GM23338 (cell line): ENCODE measurements around the gene IL12RB1. TPM values are rescaled to one million over a fixed set of nuclear protein-coding genes. Genes with fewer than 3 reads are reported as not detected.
A peak's percentile ranks its signal among the peaks of the same experiment; 100 is the strongest.

ENCODE experiments used
- ATAC-seq: fragments of 200-7000 bp; cut with Tn5 transposase; 3 replicates; pipeline ENCODE4 v1.9.1; 2020
- DNase-seq: peaks from one replicate; pipeline ENCODE4 v3.0.0-alpha.2; 2015; ENCODE audit warnings: low spot score
- H2AFZ ChIP-seq: fragments of 200-600 bp; sonication (generic); 2 replicates; pipeline ENCODE4 v1.8.0; 2016; ENCODE audit warnings: antibody characterized with exemption, mild to moderate bottlenecking, moderate library complexity
- H3F3A ChIP-seq: fragments of 200-600 bp; sonication (generic); replicated peaks from 2 replicates; pipeline ENCODE4 v1.8.0; 2017; ENCODE audit warnings: antibody characterized with exemption, mixed run types, low read depth
- H3K27ac ChIP-seq: fragments of 200-600 bp; sonication (generic); 2 replicates; pipeline ENCODE4 v1.6.1; 2016; ENCODE audit warnings: low read depth
- H3K27me3 ChIP-seq: fragments of 200-600 bp; sonication (generic); 2 replicates; pipeline ENCODE4 v1.8.0; 2016; ENCODE audit warnings: mild to moderate bottlenecking, mixed run types, moderate library complexity; ENCODE audit not compliant: insufficient read depth
- H3K36me3 ChIP-seq: fragments of 200-600 bp; sonication (generic); 2 replicates; pipeline ENCODE4 v1.8.0; 2016; ENCODE audit warnings: mild to moderate bottlenecking; ENCODE audit not compliant: insufficient read depth
- H3K4me1 ChIP-seq: fragments of 200-600 bp; sonication (generic); 2 replicates; pipeline ENCODE4 v1.8.0; 2016; ENCODE audit warnings: mild to moderate bottlenecking, moderate library complexity; ENCODE audit not compliant: insufficient read depth
- H3K4me2 ChIP-seq: fragments of 200-600 bp; sonication (generic); 2 replicates; pipeline ENCODE4 v1.7.1; 2017; ENCODE audit warnings: mixed run types
- H3K4me3 ChIP-seq: fragments of 200-600 bp; sonication (generic); 2 replicates; pipeline ENCODE4 v1.6.1; 2016; ENCODE audit warnings: mixed run types
- H3K79me2 ChIP-seq: fragments of 200-600 bp; sonication (generic); replicated peaks from 2 replicates; pipeline ENCODE4 v1.8.0; 2017; ENCODE audit warnings: mild to moderate bottlenecking; ENCODE audit not compliant: insufficient read depth
- H3K9me2 ChIP-seq: fragments of 200-600 bp; sonication (generic); 2 replicates; pipeline ENCODE4 v1.8.0; 2017; ENCODE audit not compliant: insufficient read depth
- H4K20me1 ChIP-seq: fragments of 200-600 bp; sonication (generic); replicated peaks from 2 replicates; pipeline ENCODE4 v1.8.0; 2017; ENCODE audit warnings: mild to moderate bottlenecking; ENCODE audit not compliant: insufficient read depth
- H3K27ac Mint-ChIP-seq: 2 replicates; pipeline ENCODE4 v1.8.0; 2020; ENCODE audit warnings: inconsistent platforms, mild to moderate bottlenecking, moderate library complexity, mixed read lengths
- H3K27me3 Mint-ChIP-seq: 3 replicates; pipeline ENCODE4 v1.8.0; 2022; ENCODE audit warnings: low read depth, mild to moderate bottlenecking, moderate library complexity, mixed read lengths, inconsistent platforms; ENCODE audit not compliant: insufficient read depth, poor library complexity
- H3K36me3 Mint-ChIP-seq: 3 replicates; pipeline ENCODE4 v1.8.0; 2021; ENCODE audit warnings: low read depth, mild to moderate bottlenecking, inconsistent platforms, moderate library complexity, mixed read lengths
- H3K4me1 Mint-ChIP-seq: 3 replicates; pipeline ENCODE4 v1.8.0; 2020; ENCODE audit warnings: mild to moderate bottlenecking, inconsistent platforms, mixed read lengths
- H3K4me3 Mint-ChIP-seq: 3 replicates; pipeline ENCODE4 v1.8.0; 2021; ENCODE audit warnings: moderate library complexity, mild to moderate bottlenecking, inconsistent platforms, mixed read lengths
- H3K9me3 Mint-ChIP-seq: 3 replicates; pipeline ENCODE4 v1.8.0; 2020; ENCODE audit warnings: moderate library complexity, mild to moderate bottlenecking, inconsistent platforms, mixed read lengths
- CREB1 ChIP-seq: fragments of 250-450 bp; sonication (Bioruptor Pico); IDR thresholded peaks from 2 replicates; pipeline ENCODE4 v1.5.0; 2020; ENCODE audit warnings: low read depth, mild to moderate bottlenecking, moderate library complexity
- EZH2 ChIP-seq: fragments of 200-600 bp; sonication (generic); IDR thresholded peaks from one replicate; pipeline ENCODE4 v1.8.0; 2017; ENCODE audit warnings: antibody characterized with exemption, mild to moderate bottlenecking, low read depth; ENCODE audit not compliant: unreplicated experiment
- EZH2phosphoT487 ChIP-seq: fragments of 200-600 bp; sonication (generic); IDR thresholded peaks from one replicate; pipeline ENCODE4 v1.8.1; 2018; ENCODE audit warnings: antibody characterized with exemption; ENCODE audit not compliant: unreplicated experiment
- NANOG ChIP-seq: IDR thresholded peaks from 2 replicates; pipeline ENCODE4 v1.6.1; 2016; ENCODE audit warnings: antibody characterized with exemption, borderline replicate concordance
- POLR2AphosphoS5 ChIP-seq: IDR thresholded peaks from 2 replicates; pipeline ENCODE4 v1.6.1; 2016; ENCODE audit warnings: antibody characterized with exemption, low read depth
- STAT1 ChIP-seq: IDR thresholded peaks from one replicate; pipeline ENCODE4 v1.6.1; 2016; ENCODE audit warnings: antibody characterized with exemption; ENCODE audit not compliant: unreplicated experiment
- ZNF114 ChIP-seq: fragments of 250-450 bp; sonication (Bioruptor Pico); IDR thresholded peaks from 2 replicates; pipeline ENCODE4 v1.5.0; 2020; ENCODE audit warnings: mild to moderate bottlenecking, moderate library complexity
- ZNF331 ChIP-seq: fragments of 250-450 bp; sonication (Bioruptor Pico); IDR thresholded peaks from 2 replicates; pipeline ENCODE4 v1.5.0; 2020; ENCODE audit warnings: low read depth, mild to moderate bottlenecking, moderate library complexity
- polyA plus RNA-seq: library from polyadenylated mRNA; unstranded; fragments of >200 nt; fragmentation: Nextera tagmentation; extraction: Ambion mirVana; gene quantifications from 2 replicates; pipeline ENCODE4 v1.2.1, GENCODE V29; 2016
- total RNA-seq: library from RNA; depleted of rRNA; stranded (reverse); fragments of >200 nt; shearing (Covaris generic); gene quantifications from 2 replicates; pipeline ENCODE4 v1.2.3, GENCODE V29; 2014
- TF ChIP-seq, protein P1 (sequence below): IDR thresholded peaks from 2 replicates; pipeline ENCODE4 v1.6.1; 2016; ENCODE audit warnings: antibody characterized with exemption
- TF ChIP-seq, protein P2 (sequence below): IDR thresholded peaks from one replicate; pipeline ENCODE4 v1.6.1; 2018; ENCODE audit warnings: antibody characterized with exemption; ENCODE audit not compliant: unreplicated experiment
- TF ChIP-seq, protein P3 (sequence below): fragments of 250-450 bp; sonication (Bioruptor Pico); IDR thresholded peaks from 2 replicates; pipeline ENCODE4 v1.5.0; 2020; ENCODE audit warnings: mild to moderate bottlenecking, moderate library complexity

The IL12RB1 gene
- total and polyA plus RNA-seq, 2 experiments from 2014 or later: not detected

DNA sequence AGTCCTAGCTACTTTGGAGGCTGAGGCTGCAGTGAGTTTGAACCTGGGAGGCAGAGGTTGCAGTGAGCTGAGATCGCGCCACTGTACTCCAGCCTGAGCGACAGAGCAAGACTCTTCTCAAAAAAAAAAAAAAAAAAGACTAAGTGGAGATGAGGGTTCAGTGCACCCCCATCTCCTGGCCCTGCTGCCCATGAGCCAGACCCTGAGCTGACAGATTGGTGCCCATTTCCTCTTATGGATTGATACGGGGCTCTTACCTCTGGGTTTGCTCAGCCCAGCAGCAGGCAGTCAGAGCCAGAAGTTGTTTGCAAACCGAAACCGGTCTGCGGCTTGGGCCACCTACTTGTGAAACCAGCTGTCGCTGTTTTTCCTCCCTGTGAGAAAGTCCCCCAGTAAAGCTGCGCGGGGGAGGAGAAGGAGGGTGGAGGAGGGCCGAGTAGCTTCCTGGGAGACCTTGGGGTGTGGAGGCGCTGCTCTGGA is 41.9 kb downstream of the IL12RB1 start:
- Histone ChIP-seq H3K4me3 (0 out of 2 replicates have a peak overlapping the region, but pooled peaks have one; percentile 23), H4K20me1 (no peaks in the 10 kb centered on the region), H3K4me2 (peak overlapping the region; percentile 60; the same call in 1 of the 2 replicates), H3K79me2 (no peaks in the 10 kb centered on the region), H3F3A (no peaks in the 10 kb centered on the region), H3K36me3 (no peaks in the 10 kb centered on the region), H3K27ac (no peak overlapping the region), H3K9me2 (no peaks in the 10 kb centered on the region), H3K4me1 (no peaks in the 10 kb centered on the region), H2AFZ (peak overlapping the region; percentile 86), H3K27me3 (no peaks in the 10 kb centered on the region)
- H3K9me3 Mint-ChIP-seq: no peaks in the 10 kb centered on the region; the same call in 2 of the 3 replicates
- no peak for TF ChIP-seq ZNF331 (CRISPR knock-in tag)
- no peak for TF ChIP-seq STAT1
- TF ChIP-seq, protein P1, sequence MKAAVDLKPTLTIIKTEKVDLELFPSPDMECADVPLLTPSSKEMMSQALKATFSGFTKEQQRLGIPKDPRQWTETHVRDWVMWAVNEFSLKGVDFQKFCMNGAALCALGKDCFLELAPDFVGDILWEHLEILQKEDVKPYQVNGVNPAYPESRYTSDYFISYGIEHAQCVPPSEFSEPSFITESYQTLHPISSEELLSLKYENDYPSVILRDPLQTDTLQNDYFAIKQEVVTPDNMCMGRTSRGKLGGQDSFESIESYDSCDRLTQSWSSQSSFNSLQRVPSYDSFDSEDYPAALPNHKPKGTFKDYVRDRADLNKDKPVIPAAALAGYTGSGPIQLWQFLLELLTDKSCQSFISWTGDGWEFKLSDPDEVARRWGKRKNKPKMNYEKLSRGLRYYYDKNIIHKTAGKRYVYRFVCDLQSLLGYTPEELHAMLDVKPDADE: no peak
- TF ChIP-seq, protein P2, sequence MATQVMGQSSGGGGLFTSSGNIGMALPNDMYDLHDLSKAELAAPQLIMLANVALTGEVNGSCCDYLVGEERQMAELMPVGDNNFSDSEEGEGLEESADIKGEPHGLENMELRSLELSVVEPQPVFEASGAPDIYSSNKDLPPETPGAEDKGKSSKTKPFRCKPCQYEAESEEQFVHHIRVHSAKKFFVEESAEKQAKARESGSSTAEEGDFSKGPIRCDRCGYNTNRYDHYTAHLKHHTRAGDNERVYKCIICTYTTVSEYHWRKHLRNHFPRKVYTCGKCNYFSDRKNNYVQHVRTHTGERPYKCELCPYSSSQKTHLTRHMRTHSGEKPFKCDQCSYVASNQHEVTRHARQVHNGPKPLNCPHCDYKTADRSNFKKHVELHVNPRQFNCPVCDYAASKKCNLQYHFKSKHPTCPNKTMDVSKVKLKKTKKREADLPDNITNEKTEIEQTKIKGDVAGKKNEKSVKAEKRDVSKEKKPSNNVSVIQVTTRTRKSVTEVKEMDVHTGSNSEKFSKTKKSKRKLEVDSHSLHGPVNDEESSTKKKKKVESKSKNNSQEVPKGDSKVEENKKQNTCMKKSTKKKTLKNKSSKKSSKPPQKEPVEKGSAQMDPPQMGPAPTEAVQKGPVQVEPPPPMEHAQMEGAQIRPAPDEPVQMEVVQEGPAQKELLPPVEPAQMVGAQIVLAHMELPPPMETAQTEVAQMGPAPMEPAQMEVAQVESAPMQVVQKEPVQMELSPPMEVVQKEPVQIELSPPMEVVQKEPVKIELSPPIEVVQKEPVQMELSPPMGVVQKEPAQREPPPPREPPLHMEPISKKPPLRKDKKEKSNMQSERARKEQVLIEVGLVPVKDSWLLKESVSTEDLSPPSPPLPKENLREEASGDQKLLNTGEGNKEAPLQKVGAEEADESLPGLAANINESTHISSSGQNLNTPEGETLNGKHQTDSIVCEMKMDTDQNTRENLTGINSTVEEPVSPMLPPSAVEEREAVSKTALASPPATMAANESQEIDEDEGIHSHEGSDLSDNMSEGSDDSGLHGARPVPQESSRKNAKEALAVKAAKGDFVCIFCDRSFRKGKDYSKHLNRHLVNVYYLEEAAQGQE: no peak
- TF ChIP-seq, protein P3, sequence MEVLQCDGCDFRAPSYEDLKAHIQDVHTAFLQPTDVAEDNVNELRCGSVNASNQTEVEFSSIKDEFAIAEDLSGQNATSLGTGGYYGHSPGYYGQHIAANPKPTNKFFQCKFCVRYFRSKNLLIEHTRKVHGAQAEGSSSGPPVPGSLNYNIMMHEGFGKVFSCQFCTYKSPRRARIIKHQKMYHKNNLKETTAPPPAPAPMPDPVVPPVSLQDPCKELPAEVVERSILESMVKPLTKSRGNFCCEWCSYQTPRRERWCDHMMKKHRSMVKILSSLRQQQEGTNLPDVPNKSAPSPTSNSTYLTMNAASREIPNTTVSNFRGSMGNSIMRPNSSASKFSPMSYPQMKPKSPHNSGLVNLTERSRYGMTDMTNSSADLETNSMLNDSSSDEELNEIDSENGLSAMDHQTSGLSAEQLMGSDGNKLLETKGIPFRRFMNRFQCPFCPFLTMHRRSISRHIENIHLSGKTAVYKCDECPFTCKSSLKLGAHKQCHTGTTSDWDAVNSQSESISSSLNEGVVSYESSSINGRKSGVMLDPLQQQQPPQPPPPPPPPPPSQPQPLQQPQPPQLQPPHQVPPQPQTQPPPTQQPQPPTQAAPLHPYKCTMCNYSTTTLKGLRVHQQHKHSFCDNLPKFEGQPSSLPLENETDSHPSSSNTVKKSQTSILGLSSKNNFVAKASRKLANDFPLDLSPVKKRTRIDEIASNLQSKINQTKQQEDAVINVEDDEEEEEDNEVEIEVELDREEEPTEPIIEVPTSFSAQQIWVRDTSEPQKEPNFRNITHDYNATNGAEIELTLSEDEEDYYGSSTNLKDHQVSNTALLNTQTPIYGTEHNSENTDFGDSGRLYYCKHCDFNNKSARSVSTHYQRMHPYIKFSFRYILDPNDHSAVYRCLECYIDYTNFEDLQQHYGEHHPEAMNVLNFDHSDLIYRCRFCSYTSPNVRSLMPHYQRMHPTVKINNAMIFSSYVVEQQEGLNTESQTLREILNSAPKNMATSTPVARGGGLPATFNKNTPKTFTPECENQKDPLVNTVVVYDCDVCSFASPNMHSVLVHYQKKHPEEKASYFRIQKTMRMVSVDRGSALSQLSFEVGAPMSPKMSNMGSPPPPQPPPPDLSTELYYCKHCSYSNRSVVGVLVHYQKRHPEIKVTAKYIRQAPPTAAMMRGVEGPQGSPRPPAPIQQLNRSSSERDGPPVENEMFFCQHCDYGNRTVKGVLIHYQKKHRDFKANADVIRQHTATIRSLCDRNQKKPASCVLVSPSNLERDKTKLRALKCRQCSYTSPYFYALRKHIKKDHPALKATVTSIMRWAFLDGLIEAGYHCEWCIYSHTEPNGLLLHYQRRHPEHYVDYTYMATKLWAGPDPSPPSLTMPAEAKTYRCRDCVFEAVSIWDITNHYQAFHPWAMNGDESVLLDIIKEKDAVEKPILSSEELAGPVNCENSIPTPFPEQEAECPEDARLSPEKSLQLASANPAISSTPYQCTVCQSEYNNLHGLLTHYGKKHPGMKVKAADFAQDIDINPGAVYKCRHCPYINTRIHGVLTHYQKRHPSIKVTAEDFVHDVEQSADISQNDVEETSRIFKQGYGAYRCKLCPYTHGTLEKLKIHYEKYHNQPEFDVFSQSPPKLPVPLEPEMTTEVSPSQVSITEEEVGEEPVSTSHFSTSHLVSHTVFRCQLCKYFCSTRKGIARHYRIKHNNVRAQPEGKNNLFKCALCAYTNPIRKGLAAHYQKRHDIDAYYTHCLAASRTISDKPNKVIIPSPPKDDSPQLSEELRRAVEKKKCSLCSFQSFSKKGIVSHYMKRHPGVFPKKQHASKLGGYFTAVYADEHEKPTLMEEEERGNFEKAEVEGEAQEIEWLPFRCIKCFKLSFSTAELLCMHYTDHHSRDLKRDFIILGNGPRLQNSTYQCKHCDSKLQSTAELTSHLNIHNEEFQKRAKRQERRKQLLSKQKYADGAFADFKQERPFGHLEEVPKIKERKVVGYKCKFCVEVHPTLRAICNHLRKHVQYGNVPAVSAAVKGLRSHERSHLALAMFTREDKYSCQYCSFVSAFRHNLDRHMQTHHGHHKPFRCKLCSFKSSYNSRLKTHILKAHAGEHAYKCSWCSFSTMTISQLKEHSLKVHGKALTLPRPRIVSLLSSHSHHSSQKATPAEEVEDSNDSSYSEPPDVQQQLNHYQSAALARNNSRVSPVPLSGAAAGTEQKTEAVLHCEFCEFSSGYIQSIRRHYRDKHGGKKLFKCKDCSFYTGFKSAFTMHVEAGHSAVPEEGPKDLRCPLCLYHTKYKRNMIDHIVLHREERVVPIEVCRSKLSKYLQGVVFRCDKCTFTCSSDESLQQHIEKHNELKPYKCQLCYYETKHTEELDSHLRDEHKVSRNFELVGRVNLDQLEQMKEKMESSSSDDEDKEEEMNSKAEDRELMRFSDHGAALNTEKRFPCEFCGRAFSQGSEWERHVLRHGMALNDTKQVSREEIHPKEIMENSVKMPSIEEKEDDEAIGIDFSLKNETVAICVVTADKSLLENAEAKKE (CRISPR knock-in tag): no peak
- no peak for TF ChIP-seq CREB1 (CRISPR knock-in tag)
- TF ChIP-seq EZH2phosphoT487: no peak
- TF ChIP-seq POLR2AphosphoS5: no peak
- TF ChIP-seq ZNF114 (CRISPR knock-in tag): no peak
- no peak for TF ChIP-seq NANOG
- no peak for TF ChIP-seq EZH2
- ATAC-seq (peak; percentile 86), DNase-seq (peak; percentile 77)
- no peak overlapping the region for H3K27ac Mint-ChIP-seq
- H3K27me3 Mint-ChIP-seq: peaks cover 14% of the 10 kb centered on the region
- peak overlapping the region; percentile 21; the same call in 1 of the 3 replicates for H3K4me3 Mint-ChIP-seq
- peaks cover 7% of the 10 kb centered on the region; the same call in 2 of the 3 replicates for H3K4me1 Mint-ChIP-seq
- H3K36me3 Mint-ChIP-seq: no peaks in the 10 kb centered on the region; the same call in 2 of the 3 replicates
